Thyroid gland (tissue), 4 donors: ENCODE results near the gene NCAPD2. TPM values are rescaled to one million over a fixed set of nuclear protein-coding genes. Genes with fewer than 3 reads are reported as not detected.

Source experiments
- DNase-seq, 2 donors: peaks; one replicate each; pipeline ENCODE4 v3.0.0-alpha.2; 2019
- H3K27ac ChIP-seq, 3 donors: fragments of 200-600 bp; sonication (generic); 1 replicate in 2 of 3; 2 replicates in 1 of 3; pipeline ENCODE4 v1.5.1; 2016 to 2019; ENCODE audit warnings: mild to moderate bottlenecking in 1 of 3, moderate library complexity in 1 of 3
- H3K27me3 ChIP-seq: fragments of 200-600 bp; sonication (generic); one replicate; pipeline ENCODE4 v1.5.1; 2019
- H3K36me3 ChIP-seq, 2 donors: fragments of 200-600 bp; sonication (generic); one replicate each; pipeline ENCODE4 v1.5.1; 2016 to 2019
- H3K4me1 ChIP-seq, 2 donors: fragments of 200-600 bp; sonication (generic); one replicate each; pipeline ENCODE4 v1.5.1; 2017 to 2019
- H3K4me3 ChIP-seq, 3 donors: fragments of 200-600 bp; sonication (generic); replicated peaks in 1 of 3; 1 replicate in 2 of 3; 2 replicates in 1 of 3; pipeline ENCODE4 v1.5.1; 2016; ENCODE audit warnings: mild to moderate bottlenecking in 1 of 3
- H3K9me3 ChIP-seq: fragments of 200-600 bp; sonication (generic); one replicate; pipeline ENCODE4 v1.5.1; 2017
- CTCF ChIP-seq, 6 experiments: fragments of 200-600 bp in 3 of 6; fragments of 450-650 bp in 3 of 6; sonication (generic) in 3 of 6; IDR thresholded peaks; one replicate each; pipeline ENCODE4 v1.5.1; 2016 to 2019; ENCODE audit warnings: antibody characterized with exemption in 6 of 6, mild to moderate bottlenecking in 2 of 6, inconsistent platforms in 1 of 6, moderate library complexity in 1 of 6
- POLR2A ChIP-seq, 2 donors: fragments of 450-650 bp; IDR thresholded peaks; one replicate each; pipeline ENCODE4 v1.6.1; 2017; ENCODE audit warnings: antibody characterized with exemption in 2 of 2, mild to moderate bottlenecking in 2 of 2, moderate library complexity in 1 of 2
- WGBS, 2 donors: methylation state at CpG; one replicate each; pipeline ENCODE4 v1.1.5; 2017; 5-methylcytosine and 5-hydroxymethylcytosine counted together
- intact Hi-C: fragments of 100-400 bp; cut with DNase I; formaldehyde crosslinking; loops from one replicate; pipeline ENCODE4 v1.15.1; 2023
- total RNA-seq, 4 donors: library from RNA; depleted of rRNA; stranded (reverse); fragments of >200 nt; gene quantifications; one replicate each; pipeline ENCODE4 v1.2.3, GENCODE V29; 2016

The NCAPD2 gene
- total RNA-seq, 4 donors from 2014 or later: 22.4 to 31.8 (median 28.6) TPM

GRCh38 chr12:6533923-6534694 lies 40.2 kb downstream of the NCAPD2 start, which contains the start of gene GAPDH:
Gene GAPDH (plus strand): TSS chr12:6534517. CDS start chr12:6534833, 316 bp downstream.
- Histone ChIP-seq H3K27me3 (no peaks in the 10 kb centered on the region), H3K4me1 (peaks cover 30 to 41% of the 10 kb centered on the region in 2 donors), H3K4me3 (peak within 1 kb of the TSS; percentile 66 to 90 (median 87)), H3K27ac (peak within 1 kb of the TSS; percentile 85 to 93 (median 90)), H3K9me3 (no peaks in the 10 kb centered on the region), H3K36me3 (peaks cover 33 to 39% of the 10 kb centered on the region in 2 donors)
- peak; percentile 83 to 98 for TF ChIP-seq POLR2A (IDR thresholded peaks at IDR 0.05)
- TF ChIP-seq CTCF (IDR thresholded peaks at IDR 0.05): peak in 1 of 6 experiments; percentile 28
- DNase-seq: peak; percentile 93 to 94
- WGBS, 2 donors: 0% methylated on average over 36 to 46 of the region's 62 CpGs
- intact Hi-C loops: loop anchor here (10.0 kb wide), 1 partner anchor 309 kb away; no protein-coding TSS in a partner anchor

GRCh38 chr12:6534695-6534944 lies 40.7 kb downstream of the NCAPD2 start:
- TF ChIP-seq POLR2A (IDR thresholded peaks at IDR 0.05): no peak
- no peak for TF ChIP-seq CTCF (IDR thresholded peaks at IDR 0.05)
- Histone ChIP-seq H3K4me3 (peak overlapping the region; percentile 66 to 90 (median 87)), H3K27me3 (no peaks in the 10 kb centered on the region), H3K9me3 (no peaks in the 10 kb centered on the region), H3K27ac (peak overlapping the region; percentile 85 to 93 (median 90)), H3K36me3 (peaks cover 30 to 34% of the 10 kb centered on the region in 2 donors), H3K4me1 (peaks cover 30 to 41% of the 10 kb centered on the region in 2 donors)
- intact Hi-C loops: loop anchor here (10.0 kb wide), 1 partner anchor 310 kb away; no protein-coding TSS in a partner anchor
- 0% methylated on average over 12 to 20 of the region's 25 CpGs for WGBS, 2 donors
- no peak for DNase-seq

GRCh38 chr12:6534945-6535696 lies 41.2 kb downstream of the NCAPD2 start:
- H3K36me3 ChIP-seq: peaks cover 30 to 31% of the 10 kb centered on the region in 2 donors
- peak overlapping the region; percentile 66 to 90 (median 87) for H3K4me3 ChIP-seq
- peaks cover 32 to 43% of the 10 kb centered on the region in 2 donors for H3K4me1 ChIP-seq
- H3K27ac ChIP-seq: peak overlapping the region; percentile 85 to 93 (median 90)
- intact Hi-C loops: loop anchor here (5.0 to 10.0 kb wide), 3 partner anchors 68 to 310 kb away; no protein-coding TSS in a partner anchor
- DNase-seq: peak; percentile 66 to 68
- WGBS, 2 donors: 0% methylated on average over 11 to 42 of the region's 52 CpGs
- no peaks in the 10 kb centered on the region for H3K9me3 ChIP-seq
- TF ChIP-seq CTCF (IDR thresholded peaks at IDR 0.05) (peak in 1 of 6 experiments; percentile 2), POLR2A (IDR thresholded peaks at IDR 0.05) (peak in 1 of 2 donors; percentile 29)
- no peaks in the 10 kb centered on the region for H3K27me3 ChIP-seq

GRCh38 chr12:6535697-6535946 lies 41.7 kb downstream of the NCAPD2 start:
- Histone ChIP-seq H3K36me3 (peaks cover 29 to 30% of the 10 kb centered on the region in 2 donors), H3K27ac (peak overlapping the region; percentile 85 to 93 (median 90)), H3K9me3 (no peaks in the 10 kb centered on the region), H3K27me3 (no peaks in the 10 kb centered on the region), H3K4me3 (peak overlapping the region; percentile 66 to 90 (median 87)), H3K4me1 (peaks cover 37 to 48% of the 10 kb centered on the region in 2 donors)
- 9 to 10% methylated on average over 2 to 6 of the region's 6 CpGs for WGBS, 2 donors
- DNase-seq: no peak
- intact Hi-C loops: loop anchor here (5.0 to 10.0 kb wide), 3 partner anchors 68 to 311 kb away; no protein-coding TSS in a partner anchor
- TF ChIP-seq CTCF (IDR thresholded peaks at IDR 0.05): no peak
- TF ChIP-seq POLR2A (IDR thresholded peaks at IDR 0.05): no peak
